ENCODE measurements around the gene UPK1B.
"Not testable (repeated sequence)": the region's sequence is repeated elsewhere in the genome, so short reads cannot be mapped to it uniquely, and the experiment has no call there.

UPK1B gene

GRCh38 chr3:119240591-119241434 lies 67.4 kb downstream of the UPK1B start, which contains the start of gene B4GALT4:
Gene B4GALT4, minus strand, starts transcription at chr3:119240878. Its CDS starts 10,779 bp downstream, at chr3:119230099.
- no peaks in the 10 kb centered on the region for H3K4me1 ChIP-seq (ENCODE audit: control insufficient read depth, low read depth, low read length)
- H3K27ac ChIP-seq (ENCODE audit: low read length): no peak within 1 kb of the TSS
- H3K9me3 ChIP-seq (ENCODE audit: control insufficient read depth, low read depth, low read length): no peaks in the 10 kb centered on the region
- peaks cover 16% of the 10 kb centered on the region for H3K36me3 ChIP-seq (ENCODE audit: control insufficient read depth, low read depth, low read length)
- H3K27me3 ChIP-seq (ENCODE audit: control insufficient read depth, insufficient read depth, low read length): no peaks in the 10 kb centered on the region
- H3K9ac ChIP-seq (ENCODE audit: low read length): peak within 1 kb of the TSS; percentile 64
- H3K4me3 ChIP-seq (ENCODE audit: low read length): peak within 1 kb of the TSS; percentile 73

GRCh38 chr3:119242387-119243057 lies 69.1 kb downstream of the UPK1B start:
- H3K4me3 ChIP-seq (ENCODE audit: low read length); H3K4me1 ChIP-seq (ENCODE audit: control insufficient read depth, low read depth, low read length); H3K27ac ChIP-seq (ENCODE audit: low read length); H3K36me3 ChIP-seq (ENCODE audit: control insufficient read depth, low read depth, low read length); H3K9ac ChIP-seq (ENCODE audit: low read length); H3K9me3 ChIP-seq (ENCODE audit: control insufficient read depth, low read depth, low read length); H3K27me3 ChIP-seq (ENCODE audit: control insufficient read depth, insufficient read depth, low read length): not testable (repeated sequence)

- not testable (repeated sequence) for H3K27me3 ChIP-seq (ENCODE audit: control insufficient read depth, insufficient read depth, low read length); H3K27ac ChIP-seq (ENCODE audit: low read length); H3K4me3 ChIP-seq (ENCODE audit: low read length); H3K4me1 ChIP-seq (ENCODE audit: control insufficient read depth, low read depth, low read length); H3K9me3 ChIP-seq (ENCODE audit: control insufficient read depth, low read depth, low read length); H3K9ac ChIP-seq (ENCODE audit: low read length); H3K36me3 ChIP-seq (ENCODE audit: control insufficient read depth, low read depth, low read length)
Measured at GRCh38 chr3:119243058-119243529, 69.7 kb downstream of the UPK1B start.

- Histone ChIP-seq H3K27me3 (ENCODE audit: control insufficient read depth, insufficient read depth, low read length) (no peaks in the 10 kb centered on the region), H3K4me1 (ENCODE audit: control insufficient read depth, low read depth, low read length) (no peaks in the 10 kb centered on the region), H3K9ac (ENCODE audit: low read length) (no peak overlapping the region), H3K36me3 (ENCODE audit: control insufficient read depth, low read depth, low read length) (no peaks in the 10 kb centered on the region), H3K27ac (ENCODE audit: low read length) (no peak overlapping the region), H3K9me3 (ENCODE audit: control insufficient read depth, low read depth, low read length) (peaks cover 5% of the 10 kb centered on the region), H3K4me3 (ENCODE audit: low read length) (no peak overlapping the region)
Measured at GRCh38 chr3:119243712-119244111, 70.3 kb downstream of the UPK1B start.

- Histone ChIP-seq H3K9me3 (ENCODE audit: control insufficient read depth, low read depth, low read length) (peaks cover 10% of the 10 kb centered on the region), H3K4me1 (ENCODE audit: control insufficient read depth, low read depth, low read length) (no peaks in the 10 kb centered on the region), H3K9ac (ENCODE audit: low read length) (no peak overlapping the region), H3K36me3 (ENCODE audit: control insufficient read depth, low read depth, low read length) (no peaks in the 10 kb centered on the region), H3K4me3 (ENCODE audit: low read length) (no peak overlapping the region), H3K27me3 (ENCODE audit: control insufficient read depth, insufficient read depth, low read length) (no peaks in the 10 kb centered on the region), H3K27ac (ENCODE audit: low read length) (no peak overlapping the region)
Measured at GRCh38 chr3:119245778-119246177, 72.4 kb downstream of the UPK1B start.

All from iPS-18a (cell line).